SKM-1 treated with dmso at 0.1 percent for 144 hours (cell line): ENCODE measurements around the gene LPP.

Source experiments
- DNase-seq: peaks from one replicate; lab custom pipeline; 2025; ENCODE audit not compliant: unreplicated experiment; lab: John Stamatoyannopoulos, UW

Gene LPP

DNA sequence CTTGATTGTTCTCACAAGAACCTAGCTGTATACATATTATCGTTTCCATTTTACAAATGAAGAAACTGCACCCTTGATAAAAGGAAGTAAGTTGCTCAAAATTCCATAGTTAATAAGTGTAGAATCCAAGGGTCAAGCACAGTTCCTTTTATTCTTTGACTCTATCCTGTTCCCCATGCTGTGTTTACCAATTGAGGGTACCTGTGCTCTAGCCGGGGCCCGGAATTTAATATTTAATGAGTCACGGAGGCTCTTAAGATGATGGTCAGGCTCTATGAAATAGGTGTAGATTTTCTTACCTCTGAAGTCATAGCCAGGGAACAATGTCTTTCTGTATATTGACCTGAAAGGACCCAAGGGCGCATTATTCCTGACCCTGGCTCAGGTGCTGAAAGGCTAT lies 65.2 kb downstream of the LPP start:
- no peak for DNase-seq

DNA sequence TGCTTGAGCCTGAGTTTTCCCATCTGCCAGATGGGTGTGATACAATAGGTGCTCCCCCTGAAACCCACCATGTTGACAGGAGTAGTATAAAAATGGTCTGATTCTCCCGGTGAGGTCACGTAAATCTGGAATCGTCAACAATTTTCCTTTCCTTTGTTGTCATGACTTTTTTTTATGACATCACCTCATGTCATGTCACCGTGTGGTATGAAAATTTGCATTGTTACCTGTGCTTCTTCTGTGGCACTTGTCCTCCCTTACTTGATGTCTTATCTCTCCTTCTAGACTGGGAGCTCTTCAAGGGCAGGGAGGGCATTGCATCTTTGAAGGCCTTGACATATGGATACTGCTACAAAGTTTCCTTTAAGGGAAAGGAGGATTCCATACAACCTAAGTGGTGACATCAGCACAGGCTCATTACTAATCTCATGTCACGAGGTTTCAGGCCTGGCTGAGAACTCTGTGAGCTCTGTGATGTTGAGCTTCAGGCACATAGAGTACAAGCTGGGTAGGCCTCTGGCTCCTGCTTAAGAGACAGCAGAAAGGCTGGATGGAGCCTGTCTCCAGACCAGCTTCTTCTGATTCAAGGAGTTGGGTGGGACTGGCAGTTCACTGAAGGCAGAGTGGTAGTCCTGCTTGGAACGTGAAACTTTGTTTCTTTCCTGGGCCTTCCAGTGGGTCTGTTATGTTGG lies 66.3 kb downstream of the LPP start:
- no peak for DNase-seq

DNA sequence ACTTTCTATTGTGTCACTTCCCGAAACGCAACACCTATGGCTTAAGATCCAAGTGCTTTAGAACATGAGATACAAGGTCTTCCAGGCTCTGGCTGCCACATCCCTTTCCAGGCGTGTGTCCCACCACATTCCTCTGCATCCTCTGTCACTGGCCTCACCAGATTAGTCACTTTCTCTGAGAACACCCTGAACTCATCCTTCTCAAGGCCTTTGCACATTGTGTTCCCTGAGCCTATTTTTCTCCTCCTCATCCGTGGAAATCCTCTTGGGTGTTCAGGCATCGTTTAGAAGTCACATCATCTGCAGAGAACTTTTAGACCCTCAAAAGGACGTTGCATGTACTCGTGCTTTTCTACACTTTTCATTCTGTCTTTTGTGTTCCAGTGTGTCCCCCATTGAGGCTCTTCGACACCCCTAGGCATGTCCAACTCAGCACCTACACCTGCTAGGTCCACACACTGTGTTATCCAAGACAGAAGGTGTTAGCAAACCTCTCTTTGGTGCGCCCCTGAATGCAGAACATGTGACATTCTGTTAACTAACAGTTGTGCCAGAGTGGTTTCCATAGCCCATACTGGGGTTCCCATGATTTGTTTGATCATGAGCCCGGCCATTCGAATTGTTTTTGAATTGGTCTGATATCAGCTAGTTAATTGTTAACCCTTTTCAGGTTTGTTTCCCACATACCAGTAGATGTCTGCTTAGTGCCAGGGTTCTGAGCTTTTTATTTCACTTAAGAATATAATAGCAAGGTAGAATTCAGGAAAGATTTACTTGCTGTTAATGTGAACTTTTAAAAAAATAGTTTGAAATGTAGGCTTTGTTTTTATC lies 67.2 kb downstream of the LPP start:
- no peak for DNase-seq

DNA sequence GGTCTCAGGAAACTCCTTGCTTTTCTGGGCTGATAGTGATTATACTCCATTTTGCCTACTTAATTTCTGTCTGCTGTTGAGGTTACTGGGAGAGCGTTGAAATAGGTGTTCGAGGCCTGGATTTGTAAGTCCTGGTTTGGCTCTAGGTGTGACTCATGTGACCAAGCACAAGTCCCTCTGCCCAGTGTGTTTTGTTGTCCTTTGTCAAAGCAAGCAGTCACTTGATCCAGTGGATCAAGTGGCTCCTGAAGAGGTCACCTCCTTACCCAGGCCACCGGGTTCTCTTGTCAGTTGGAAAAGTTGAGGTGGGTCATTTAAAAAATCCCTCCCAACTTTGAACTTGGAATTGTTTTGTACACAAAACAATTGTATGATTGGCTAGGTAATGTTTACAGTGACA lies 70.0 kb downstream of the LPP start:
- no peak for DNase-seq

DNA sequence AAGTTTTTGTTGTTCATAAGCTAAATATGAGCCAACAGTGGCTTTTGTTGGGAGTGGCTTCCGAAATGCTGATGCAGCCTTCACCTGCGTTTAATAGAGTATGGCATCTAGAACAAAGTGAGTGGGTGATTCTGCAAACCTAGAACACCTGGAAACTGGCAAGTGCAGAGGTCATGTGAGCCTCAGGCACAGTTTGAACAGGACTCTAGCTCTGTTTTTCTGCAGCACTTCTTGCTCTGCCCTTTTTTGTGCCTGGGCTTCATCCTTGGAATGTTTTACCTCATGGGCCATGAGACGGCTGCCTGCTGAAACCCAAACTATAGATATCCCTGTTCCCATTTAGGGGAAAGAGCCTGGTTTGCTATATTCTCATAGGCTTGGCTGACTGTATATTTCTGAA lies 73.5 kb downstream of the LPP start:
- DNase-seq, result no peak

DNA sequence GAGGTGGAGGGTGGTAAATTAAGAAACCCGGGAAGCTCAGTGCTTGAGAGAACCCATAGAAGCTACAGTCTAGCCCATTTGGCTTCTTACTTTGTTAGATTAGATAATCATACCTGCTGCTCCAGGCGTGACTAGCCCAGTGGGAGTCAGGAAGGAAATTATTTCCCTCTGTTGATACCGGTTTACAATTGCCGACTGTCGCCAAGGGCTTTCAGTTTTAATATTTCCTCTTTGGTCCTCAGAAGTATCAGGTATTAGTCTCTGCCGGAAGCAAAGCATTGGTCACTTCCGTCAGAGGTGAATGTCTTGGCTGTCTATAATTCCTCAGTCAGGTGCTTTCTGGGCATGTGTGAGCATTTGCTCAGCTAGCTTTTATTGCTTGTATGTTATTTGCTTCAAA lies 75.2 kb downstream of the LPP start:
- no peak for DNase-seq

DNA sequence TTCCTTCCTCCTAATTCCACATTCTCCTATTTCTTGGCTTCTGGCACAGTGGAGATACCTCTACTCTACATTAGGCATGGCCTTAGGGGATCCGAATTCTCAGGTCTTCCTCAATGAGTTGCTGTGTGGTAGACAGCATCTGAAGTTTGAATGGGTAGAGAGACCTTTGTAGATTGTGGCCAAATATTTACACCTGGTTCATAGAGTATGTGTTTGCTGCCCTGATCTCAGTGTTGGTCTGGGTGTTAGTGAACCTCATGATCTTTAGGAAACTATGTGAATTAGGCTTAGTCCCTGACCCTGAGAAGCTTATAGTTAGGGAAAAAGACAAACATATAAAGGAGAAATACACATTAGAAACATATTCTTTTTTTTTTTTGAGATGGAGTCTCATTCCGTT lies 75.8 kb downstream of the LPP start:
- DNase-seq, result no peak

DNA sequence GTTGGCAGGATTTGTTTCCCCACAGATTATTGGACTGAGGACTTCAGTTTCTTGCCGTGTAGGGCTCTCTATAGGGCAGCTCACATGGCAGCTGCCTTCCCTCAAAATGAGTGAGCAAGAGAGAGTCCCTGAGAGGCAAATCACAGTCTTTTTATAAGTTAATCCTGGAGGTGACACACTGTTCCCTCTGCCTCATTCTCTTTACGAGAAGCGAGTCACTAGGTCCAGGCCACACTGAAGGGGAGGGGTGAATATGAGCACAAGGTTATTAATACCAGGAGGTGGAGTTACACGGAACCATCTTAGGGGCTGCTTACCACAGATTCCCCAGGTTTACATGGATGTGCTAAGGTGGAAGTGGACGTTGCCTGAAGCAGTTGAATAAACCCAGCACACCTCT lies 77.0 kb downstream of the LPP start:
- DNase-seq, result no peak

DNA sequence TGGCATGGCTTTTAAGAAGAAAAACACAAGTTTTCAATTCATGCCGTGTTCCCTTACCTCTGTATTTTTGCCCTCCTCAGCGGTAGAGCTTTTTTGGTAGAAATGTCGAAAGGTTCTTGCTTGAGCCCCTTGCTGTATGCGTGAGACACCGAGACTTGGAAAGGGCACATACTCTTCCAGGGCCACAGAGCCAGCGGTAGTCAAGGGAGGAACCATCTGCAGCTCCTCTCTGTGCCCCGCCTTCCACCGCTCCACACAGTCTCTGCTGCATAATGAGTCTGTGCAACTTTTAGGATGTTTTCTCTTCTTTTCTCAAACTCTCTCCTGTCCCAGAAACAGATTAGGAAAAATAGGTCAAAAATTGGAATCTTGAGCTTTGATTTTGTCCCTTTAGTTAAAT lies 77.5 kb downstream of the LPP start:
- no peak for DNase-seq

DNA sequence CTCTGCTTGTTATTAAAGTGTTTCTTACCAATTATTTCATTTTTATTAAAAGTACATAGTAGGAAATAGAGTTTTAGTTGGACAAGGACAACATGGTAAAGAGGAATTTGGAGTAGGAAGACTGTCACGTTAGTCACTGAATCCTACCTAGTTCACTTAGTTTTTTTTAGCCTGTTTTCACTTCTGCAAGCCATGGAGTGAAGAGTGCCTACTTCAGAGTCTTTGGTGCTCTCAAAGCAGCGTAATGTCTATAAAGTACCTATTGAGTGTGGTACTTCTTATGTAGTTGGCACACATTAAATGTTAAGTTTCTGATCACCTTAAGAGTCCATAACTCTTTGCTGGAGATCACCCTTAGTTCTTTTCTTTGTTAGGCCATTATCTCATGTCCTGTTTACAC lies 78.7 kb downstream of the LPP start:
- no peak for DNase-seq

DNA sequence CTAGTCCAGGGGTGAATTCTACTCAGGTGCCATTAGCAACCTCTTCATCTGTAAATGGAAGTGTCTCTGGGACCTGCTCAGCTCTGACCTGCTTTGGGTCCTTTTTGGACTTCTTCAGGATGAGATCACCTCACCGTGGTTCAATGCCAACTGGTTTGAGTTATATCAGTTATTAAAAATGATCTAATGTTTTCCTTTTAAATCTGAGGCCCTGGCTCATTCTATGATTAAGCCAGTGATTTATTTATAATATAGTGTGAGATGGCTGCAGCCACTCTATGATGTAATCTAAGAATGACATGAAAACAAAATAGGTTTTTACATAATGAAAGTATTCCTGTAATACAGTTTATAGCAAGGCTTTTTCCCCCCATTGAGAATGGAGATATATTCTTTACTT lies 79.4 kb downstream of the LPP start:
- no peak for DNase-seq

DNA sequence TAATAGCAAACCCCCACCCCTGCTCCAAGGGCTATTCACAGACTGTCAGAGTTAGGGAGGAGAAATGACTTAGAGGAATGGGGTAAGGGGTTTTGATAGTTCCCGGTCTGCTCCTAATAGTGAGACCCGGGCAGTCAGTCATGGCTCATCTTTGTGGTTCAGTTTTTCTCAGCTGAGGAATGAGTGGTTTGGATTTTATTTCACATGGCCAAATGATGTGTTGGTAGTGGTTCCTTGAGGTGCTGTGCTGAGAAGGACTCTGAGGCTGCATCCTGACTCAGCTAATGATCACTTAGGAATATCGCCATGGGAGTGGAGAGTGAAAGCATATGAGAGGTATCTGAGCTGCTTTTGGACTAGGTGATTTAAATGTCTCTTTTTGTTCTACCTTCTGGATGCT lies 80.2 kb downstream of the LPP start:
- no peak for DNase-seq

DNA sequence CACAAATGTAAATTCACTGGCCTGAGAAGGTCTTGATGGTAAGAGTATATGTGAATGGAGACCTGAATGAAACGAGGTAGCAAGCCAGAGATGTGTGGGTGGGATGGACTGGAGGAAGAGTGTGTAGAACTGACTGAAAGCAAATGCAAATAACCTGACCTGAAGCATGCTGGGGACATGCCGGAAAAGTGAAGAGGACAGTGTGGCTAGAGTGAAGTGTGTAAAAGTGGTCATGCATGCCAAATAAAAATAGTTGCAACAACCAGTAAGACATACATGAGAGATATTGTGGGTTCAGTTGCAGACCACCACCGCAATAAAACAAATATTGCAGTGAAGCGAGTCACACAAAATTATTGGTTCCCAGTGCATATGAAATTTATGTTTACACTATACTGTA lies 82.3 kb downstream of the LPP start:
- no peak for DNase-seq

DNA sequence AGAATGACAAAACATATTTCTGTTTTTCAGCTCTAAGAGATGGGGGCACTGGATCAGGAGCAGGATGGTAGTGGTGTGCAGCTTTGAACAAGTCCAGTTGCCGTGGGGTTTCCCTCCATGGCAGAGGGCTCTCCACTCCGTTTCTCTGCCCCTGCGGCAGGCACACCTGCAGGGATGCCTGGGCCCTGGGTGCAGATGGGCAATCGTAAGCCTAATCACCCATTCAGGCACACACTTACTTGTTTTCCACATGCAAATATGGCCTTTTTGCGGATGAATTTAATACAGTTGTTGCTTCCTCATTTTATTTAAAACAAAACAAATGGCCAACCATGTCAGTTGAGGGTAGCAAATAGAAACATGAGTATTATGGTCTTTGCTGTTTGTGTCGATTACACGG lies 85.1 kb downstream of the LPP start:
- no peak for DNase-seq

DNA sequence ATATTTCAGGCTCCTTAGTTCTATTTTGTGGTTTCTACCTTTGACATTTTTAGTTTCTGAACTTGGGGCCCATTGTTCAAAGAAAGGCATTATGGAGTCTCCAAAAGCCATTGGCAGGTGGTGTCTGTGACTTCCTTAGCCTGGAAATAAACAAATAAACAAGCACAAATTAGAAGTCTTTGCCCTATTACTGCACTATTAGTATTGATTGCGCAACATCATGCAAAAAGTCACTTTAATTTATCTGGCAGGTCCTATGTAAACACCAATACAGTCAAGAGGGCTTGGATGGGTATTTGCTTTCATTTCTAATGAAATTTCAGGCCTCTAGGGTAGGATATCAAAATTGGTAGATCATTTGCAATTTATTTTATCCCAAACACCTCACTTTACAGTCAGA lies 85.6 kb downstream of the LPP start:
- DNase-seq, result no peak

DNA sequence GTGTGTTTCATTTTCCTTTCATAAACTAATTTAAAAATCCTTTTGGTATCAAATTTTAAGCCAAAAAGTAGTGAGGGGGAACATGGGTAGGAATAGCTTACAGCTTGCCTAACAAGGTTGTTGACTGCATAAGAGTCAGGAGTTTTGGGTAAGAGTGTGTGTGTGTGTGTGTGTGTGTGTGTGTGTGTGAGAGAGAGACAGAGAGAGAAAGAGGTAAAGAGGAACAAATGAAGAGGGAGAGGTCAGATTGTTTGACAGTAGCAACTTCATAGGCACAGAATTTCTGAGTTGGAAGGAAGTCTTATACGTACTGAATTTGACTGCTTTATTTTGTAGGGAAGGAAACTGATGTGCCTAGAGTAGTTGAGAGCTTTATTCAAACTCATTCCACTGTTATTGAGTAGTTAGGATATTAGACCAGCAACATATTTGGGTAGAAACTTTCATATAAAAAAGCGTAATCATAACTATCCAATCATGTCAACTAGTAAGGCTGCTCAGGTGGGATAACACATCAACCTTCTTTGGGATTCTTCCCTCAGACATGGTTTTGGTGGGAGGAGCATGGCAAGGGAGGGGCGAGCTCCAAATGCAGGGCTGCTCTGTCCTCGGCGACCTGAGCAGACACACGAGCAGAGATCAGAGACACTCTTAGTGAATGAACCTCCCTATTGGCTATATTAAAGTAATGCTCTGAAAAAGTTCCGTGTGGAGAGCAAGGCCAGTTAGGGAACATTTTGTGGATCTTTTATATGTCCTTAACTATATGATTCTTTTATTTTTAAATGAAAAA lies 86.4 kb downstream of the LPP start:
- no peak for DNase-seq

DNA sequence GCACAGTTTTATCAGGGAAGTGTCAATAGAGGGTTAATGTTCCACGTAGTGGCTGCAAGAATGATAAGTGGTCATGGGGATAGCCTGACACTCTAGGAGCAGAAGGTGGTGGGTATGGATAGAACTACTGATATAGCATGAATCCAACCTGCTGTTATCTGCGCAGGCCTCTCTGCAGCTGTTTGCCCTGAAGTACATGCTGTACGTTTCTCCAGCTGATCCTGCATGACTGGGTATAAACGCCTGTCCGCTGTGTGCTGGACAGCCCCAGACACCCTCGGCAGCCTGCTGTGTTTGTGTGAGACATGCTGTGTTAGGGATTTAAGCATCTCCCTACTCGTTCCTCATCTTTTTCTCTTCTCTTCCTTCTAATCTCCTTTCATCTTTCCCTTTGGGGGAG lies 87.1 kb downstream of the LPP start:
- DNase-seq, result no peak

DNA sequence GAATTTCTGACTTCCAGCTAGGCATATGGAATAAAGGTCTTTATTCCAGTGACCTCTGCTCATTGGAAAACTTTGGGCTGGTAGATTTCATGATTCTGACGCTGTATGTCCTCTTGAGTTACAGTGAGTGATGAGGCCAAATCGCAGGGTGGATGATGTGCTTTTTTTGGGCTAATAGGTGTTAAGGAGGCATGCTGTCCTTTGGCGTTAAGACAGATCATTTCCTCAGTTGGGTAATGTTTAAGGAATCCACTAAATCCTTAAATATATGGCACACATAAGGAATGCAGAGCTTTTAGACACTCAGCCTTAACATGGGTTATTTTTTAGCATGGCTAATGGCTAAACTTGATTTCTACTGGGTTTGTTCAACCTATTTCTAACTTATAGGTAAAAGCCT lies 87.9 kb downstream of the LPP start:
- no peak for DNase-seq

DNA sequence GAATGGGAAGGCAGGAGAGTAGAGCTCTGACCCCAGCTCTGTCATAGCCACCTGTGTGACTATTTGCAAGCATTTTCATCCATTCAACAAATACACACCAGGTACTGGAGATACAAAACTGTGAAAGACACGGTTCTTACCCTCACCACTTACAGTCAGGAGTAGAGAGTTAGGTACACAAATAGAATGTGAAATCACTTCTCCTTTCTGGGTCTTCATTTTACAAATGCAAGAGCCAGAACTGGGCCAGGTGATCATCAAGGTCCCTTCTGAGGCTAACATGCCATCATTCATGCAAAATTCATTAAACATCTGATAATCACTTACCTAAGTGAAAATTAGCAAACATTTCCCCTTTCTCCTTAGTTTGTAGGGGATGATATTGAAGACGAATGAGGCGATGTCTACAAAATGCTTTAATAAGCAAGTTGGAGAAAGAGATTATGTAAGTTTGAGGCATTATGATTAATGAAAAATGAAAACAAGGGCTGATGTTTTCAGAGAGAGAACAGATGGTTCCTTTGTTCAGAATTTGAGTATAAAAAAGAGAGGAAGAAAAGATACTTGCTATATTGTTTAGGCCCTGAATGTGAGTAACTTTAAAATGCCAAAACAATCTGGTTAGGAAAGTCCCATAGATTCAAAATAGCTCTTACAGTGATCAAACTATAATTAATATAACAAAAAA lies 88.6 kb downstream of the LPP start:
- no peak for DNase-seq

DNA sequence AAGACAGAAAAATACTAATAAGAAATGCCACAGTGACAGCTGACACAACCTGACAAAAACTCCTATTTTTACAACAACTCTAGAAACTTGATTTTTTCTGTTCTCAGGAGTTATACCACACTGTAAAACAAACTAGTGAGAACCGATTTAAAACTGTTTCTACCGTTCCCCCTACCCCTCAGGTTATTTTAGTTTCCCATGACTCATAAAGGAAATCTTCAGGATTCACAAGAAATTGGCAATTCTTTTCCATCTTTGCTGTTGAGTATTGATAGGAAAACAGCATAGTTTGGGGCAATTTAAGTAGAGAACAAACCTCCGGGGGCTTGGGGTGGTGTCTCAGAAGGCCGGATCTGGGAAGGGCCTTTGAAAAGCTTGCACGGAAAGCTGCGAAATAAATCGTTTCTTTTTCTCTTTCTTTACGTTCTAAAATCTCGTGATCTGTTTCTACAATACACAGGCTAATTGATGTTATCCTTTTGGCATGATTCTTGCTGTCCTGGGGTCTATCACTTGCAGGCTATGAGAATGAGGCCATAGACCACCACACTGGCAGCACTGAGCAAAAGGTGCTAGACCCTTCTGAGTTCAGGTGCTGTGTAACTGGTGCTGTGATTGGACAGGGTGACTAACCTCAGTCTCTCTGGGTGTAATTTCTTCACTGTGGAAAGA lies 89.3 kb downstream of the LPP start:
- DNase-seq, result no peak

DNA sequence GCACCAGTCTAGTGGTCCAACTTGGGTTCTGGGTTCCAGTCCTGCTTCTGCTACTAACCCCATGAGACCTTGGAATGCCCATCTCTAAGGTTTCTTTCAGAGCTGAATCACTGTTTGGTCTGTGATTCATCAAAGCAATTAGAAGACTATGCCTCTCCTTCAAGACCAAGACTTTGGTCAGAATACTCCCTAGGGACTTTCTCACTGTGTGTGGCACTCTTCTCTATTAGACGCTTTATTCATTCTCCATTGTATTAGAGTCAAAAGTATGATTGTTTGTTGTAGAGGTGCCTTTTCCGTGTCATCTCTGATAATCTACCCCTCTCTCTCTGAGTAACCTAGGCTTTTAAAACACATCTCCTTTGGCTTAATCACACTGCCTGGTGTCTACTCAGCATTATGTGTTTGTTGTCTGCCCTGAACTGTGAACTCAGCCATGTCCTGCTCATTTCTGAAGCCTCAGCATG lies 90.5 kb downstream of the LPP start:
- DNase-seq, result no peak
